GM19099 (cell line): Measurements from ENCODE around the gene TNFSF10.

Source experiments
- POLR2A ChIP-seq: IDR thresholded peaks from 3 replicates; pipeline ENCODE4 v1.6.1; 2011; ENCODE audit warnings: low read depth; ENCODE audit not compliant: insufficient read length; ENCODE audit errors: extremely low read depth

TNFSF10 gene

DNA sequence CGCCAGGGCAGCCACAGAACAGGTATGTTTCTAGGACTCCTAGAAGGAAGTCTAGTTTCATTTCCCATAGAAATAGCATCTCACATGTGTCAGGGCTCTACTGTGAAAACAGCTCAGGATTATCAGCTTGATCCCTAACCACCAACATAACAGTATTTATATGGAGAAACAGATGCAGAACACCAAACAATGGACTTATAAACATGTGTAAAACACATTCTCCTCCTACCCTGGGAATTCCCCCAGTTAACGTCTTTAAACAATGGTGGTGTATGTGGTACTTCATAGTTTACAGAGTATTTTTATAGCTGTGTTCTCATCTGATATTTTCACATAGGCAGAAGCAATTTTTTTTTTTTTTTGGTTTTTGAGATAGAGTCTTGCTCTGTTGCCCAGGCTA is 9.7 kb downstream of the TNFSF10 start:
- TF ChIP-seq POLR2A = no peak

DNA sequence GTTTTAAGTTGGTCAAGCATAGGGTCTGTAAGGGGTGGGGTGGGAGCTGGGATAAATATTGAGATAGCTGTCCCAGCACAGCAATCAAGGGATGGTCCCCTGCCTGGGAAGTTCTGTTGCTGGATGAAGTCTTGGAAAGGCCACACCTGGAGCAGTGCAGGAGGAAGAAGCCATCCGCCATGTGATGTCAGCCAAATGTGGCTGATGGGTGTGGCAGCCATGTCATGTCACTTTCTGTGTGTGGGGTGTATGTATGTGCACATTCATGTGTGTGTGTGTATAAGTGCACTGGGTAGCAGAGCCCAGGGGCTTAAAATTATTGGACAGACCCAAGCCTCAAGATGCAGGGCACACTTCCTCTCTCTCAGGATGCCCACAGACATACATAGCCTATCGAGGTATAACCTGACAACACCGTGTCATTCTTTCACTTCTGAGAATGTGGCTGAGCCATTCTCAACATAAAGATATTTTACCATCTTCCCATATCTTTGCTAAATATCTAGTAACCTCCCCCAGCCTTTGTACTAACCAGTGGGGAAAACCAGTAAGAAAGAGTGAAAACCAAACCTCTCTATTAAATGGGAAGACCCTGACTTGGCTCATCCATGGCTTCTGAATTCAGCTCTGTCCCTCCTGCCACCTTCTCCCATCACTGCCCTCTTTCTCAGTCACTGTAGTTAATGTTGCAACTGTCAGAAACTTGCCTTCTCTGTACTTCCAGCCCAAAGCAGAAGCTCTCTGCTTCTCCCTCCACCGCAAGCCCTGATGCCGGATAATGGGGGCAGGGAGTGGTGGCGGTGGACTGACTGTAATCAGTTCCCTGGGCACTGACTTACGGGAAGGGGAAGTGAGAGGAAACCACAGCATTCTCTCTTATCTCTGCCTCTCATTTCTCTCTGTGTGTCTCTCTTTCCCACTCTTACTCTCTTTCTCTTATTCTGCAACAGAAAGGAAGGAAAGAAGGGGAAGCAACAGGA is 11.2 kb downstream of the TNFSF10 start:
- TF ChIP-seq POLR2A = no peak

DNA sequence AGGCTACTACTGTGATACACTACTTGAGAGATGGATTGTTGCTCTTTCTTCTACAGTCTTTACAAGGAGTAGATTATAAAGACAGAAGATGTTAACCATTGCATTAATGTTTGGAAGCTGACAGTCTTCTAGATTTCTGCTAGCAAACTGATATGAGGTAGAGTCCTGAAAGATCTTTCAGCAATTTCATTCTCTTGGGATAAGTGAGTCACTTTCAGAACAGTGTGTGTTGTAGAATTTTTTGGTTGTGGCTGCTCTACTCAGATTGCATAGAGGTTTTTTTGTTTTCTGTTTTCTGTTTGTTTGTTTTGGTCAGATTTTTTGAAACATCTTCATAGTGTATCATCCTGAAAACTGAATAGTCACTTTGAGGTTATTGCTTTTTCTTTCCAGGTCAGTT is 17.1 kb downstream of the TNFSF10 start:
- TF ChIP-seq POLR2A = no peak

DNA sequence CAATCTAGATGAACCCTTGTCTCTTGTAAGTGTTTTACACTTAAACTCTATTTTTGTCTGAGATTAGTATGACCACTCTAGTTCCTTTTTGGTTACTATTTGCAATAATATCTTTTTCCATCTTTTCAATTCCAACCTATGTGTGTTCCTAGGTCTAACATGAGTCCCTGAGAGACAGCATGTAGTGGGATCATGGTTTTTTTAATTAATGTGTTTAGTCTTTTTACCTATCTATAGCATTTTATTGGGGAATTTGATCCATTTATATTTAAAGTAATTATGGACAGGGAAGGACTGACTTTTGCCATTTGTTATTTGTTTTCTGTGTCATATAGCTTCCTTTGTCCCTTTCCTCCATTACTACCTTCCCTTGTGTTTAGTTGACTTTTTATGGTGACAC is 21.7 kb downstream of the TNFSF10 start:
- TF ChIP-seq POLR2A = no peak

DNA sequence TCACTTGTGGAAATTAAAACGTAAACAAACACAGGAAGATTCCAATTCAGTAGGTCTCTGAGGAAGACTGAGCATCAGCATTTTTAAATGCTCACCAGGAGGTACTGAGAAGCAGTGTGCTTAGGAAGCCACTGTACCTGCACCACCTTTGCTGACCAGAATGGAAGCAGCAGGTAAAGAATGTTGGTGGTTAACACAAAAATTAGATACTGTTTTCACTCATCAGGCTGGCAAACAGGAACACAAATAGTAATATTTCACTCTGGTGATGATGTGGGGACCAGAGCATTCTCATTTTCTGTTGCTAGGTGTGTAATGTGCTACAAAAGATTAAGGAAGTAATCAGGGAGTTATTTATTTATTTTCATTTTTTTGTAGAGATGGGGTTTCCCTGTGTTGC is 45.1 kb downstream of the TNFSF10 start:
- no peak for TF ChIP-seq POLR2A

DNA sequence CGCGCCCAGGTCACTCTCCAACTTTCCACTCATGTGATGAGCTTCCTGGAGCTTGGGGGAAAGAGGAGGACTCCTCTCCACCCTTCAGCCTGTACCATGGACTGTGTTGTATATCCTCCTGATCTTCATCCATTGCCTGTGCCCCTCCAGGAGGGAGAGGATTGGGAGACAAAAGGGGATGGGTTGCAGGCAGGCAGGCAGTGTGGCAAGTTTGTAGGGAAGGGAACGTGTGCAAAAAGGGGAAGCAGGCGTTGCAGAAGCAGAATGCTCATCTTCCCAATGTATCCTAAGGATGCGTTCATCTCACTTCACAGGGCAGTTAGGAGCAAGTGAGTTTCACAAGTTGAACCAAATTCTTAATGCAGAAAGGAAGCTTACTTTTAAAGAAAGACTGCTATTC is 46.9 kb downstream of the TNFSF10 start:
- TF ChIP-seq POLR2A = no peak

DNA sequence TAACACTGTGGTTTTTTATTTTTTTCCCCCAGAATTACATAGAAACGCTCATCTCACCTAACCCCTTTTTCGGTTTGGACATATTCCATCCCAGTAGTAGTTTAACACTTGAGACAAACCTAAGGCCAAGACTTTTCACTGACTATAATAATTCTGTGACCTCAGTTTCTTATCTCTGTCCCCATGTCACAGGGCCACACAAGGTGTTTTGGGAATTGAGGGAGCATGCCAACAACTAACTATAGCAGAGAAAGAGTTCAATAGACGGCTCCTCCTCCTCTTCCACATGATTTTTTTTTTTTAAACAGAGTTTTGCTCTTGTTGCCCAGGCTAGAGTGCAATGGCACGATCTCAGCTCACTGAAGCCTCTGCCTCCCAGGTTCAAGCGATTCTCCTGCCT is 47.5 kb downstream of the TNFSF10 start:
- TF ChIP-seq POLR2A = no peak

DNA sequence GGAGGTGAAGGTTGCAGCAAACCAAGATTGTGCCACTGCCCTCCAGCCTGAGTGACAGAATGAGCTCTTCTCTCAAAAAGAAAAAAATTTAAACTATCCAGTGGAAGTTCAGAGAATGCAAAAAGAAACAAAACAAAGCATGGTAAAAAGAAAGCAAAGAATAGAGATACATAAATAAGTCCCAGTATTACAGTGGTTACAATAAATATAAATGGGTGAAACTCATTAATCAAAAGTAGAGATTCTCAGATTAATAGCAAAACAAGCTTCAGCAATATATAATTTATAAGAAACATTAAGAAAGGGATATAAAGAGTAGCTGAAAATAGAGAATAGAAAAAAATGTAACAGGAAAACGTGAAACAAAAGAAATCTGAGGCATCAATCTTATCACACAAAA is 51.3 kb downstream of the TNFSF10 start:
- TF ChIP-seq POLR2A = no peak

DNA sequence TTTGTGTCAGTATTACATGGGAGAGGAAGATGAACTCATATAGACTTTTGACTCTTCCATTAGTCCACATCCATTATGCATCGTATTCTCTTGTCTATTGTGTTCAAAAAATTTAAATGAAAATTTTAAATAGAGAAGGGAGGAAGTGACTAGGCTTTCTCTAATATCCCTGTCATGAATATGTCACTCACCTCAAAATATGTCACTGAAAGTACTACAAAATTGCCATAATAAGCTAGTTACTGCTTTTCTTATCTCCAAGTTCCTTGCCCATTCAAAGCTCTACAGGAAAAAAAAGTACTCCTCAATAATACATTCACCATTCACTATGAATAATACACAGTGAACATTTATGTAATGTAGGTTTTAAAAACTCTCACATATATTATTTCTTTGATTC is 52.6 kb downstream of the TNFSF10 start:
- TF ChIP-seq POLR2A = no peak

DNA sequence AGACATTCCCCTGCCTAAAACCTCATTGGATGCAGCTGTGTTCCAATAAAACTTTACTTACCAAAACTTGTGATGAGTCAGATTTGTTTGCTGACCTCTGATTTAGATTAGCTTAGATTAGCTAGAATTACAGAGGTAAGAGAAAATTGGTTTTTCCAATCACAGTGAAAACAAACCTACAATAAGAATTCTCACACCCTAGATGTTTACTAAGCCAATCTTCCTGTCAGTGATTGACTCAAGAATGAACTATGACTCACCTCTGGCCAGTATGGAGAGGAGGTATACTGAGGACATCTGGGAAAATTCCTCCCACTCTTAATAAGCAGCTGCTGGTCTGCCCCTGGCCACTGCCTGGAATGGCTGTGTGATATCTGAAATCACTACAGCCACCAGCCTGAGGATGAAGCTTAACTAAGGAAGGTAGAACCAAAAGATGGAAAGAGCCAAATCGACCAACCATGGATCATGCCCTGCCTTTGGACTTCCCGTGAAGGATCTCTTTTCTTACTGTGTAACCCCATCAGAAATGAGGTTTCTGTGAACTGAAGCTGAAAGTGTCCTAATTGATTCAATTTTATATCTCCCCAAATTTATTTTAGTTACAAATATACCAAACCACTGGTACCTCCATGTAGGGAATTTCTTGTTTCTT is 55.9 kb downstream of the TNFSF10 start:
- TF ChIP-seq POLR2A = no peak

DNA sequence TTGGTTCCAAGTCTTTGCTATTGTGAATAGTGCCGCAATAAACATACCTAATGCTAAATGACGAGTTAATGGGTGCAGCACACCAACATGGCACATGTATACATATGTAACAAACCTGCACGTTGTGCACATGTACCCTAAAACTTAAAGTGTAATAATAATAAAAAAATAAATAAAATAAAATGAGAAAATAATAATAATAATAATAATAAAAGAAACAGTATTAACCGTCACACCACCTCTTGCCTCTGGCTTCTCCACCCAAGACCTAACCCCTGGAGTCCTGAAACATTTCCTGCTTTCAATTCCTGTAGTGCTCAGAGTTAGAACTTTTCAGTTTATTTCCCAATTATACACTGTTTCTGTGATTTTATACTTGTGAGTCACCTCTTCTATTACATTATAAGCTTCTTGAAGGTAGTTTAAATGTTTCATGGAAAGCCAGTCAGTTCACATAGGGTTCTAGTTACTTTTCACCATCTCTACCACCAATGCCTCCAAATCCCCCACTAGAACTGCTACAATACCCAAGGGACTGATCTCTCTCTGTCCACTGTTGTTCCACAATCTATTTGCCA is 56.6 kb downstream of the TNFSF10 start:
- TF ChIP-seq POLR2A = no peak

DNA sequence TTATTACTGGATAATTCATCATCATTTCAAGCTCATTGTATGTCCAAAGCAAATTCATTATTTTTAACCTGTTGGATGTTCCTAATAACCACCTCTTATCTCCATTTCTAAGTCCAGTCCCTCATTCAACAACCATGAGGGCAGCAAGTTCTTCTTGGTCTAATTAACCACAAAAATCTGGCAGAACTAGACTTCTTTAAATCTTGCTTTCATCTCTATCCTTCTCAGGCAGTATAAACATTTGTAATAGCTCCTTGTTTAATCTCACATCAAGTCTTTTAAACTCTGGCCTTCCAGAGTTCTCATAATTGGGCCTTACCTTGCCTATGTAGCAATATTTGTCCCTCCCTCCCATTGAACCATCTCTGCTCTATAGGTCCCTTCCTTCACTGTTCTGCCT is 57.9 kb downstream of the TNFSF10 start:
- no peak for TF ChIP-seq POLR2A

DNA sequence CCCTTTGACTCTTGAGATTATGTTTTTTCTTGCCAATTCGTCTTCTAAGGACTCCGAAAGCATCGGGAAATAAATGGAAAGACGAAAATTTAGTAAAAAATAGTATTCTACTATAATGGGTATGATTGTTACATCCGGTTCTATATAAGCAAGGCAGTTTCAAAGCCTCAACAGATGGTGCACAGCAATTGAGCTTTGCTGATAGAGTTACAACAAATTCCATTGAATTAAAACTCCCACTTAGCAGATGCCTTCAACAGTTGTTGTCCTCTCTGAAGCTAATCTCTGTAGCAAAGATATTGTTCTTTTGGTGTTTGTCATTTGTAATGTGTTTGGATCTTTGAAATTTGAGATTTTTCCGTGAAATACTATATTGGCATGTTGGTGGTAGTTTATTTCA is 58.9 kb downstream of the TNFSF10 start:
- no peak for TF ChIP-seq POLR2A

DNA sequence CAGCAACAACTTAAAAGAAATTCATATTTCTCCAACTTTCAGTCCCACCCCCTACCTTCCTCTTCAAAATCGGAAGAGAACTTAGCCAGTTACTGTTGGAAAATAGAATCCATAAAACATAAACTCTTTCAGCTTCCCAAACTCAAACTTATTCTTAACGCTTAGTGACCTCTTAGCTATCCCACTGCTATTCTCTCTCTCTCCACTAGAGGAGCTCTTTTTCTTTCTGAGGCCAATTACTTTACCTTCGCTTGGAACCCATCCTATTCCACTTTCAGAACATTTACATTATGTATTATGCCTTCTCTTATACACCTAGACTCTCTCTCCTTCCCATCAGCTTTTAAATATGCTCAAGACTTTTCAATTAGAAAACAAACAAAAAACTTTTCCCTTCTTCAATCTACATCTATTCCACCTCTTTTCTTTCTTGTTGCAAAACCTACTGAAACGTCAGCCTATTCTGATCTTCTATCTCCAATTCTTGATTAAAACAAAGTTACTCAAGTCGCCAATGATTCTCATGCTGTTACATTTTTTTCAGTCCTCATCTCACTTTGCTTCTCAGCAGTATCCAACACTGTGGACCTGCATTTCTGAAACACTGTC is 61.6 kb downstream of the TNFSF10 start:
- TF ChIP-seq POLR2A = no peak

DNA sequence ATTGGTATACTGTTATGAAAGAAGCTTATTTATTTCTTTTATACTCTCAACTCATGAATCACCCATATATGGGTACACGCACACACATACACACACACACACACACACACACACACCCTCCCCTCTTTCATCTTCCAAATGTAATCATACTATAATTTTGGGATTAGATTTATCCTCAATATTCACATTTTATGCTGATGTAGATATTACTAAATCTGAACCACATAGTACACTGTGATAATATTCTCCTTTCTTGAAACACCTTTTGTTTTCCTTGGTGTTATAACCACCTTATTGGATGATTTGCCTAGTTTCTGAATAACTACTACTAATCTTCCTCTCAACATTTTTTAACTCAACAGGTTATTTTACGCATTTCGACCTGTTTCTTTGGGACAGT is 66.8 kb downstream of the TNFSF10 start:
- TF ChIP-seq POLR2A = no peak
